Left lung (tissue), 10 donors: ENCODE measurements around the gene HOXA11. TPM values are rescaled to one million over a fixed set of nuclear protein-coding genes. Genes with fewer than 3 reads are reported as not detected.
A peak's percentile ranks its signal among the peaks of the same experiment; 100 is the strongest.

ENCODE experiments used
- ATAC-seq: fragments of 200-7000 bp; cut with Tn5 transposase; one replicate; pipeline ENCODE4 v1.9.1; 2020; ENCODE audit warnings: moderate library complexity
- DNase-seq, 4 donors: peaks; one replicate each; pipeline ENCODE4 v3.0.0-alpha.2; 2013 to 2020
- H3K27ac ChIP-seq, 2 donors: fragments of 200-600 bp; sonication (generic) in 1 of 2; one replicate each; pipeline versions ENCODE4 v1.5.0 to v1.8.0; 2020 to 2021
- H3K27me3 ChIP-seq, 2 donors: fragments of 200-600 bp; sonication (generic) in 1 of 2; one replicate each; pipeline versions ENCODE4 v1.5.0 to v1.8.0; 2020 to 2021
- H3K36me3 ChIP-seq, 2 donors: fragments of 200-600 bp; sonication (generic) in 1 of 2; one replicate each; pipeline versions ENCODE4 v1.5.0 to v1.8.0; 2020 to 2021
- H3K4me1 ChIP-seq, 2 donors: fragments of 200-600 bp; one replicate each; pipeline ENCODE4 v1.8.0; 2021
- H3K4me3 ChIP-seq, 2 donors: fragments of 200-600 bp; sonication (generic) in 1 of 2; one replicate each; pipeline versions ENCODE4 v1.5.0 to v1.8.0; 2020 to 2021; ENCODE audit warnings: mild to moderate bottlenecking in 1 of 2
- H3K9me3 ChIP-seq, 2 donors: fragments of 200-600 bp; sonication (generic) in 1 of 2; one replicate each; pipeline versions ENCODE4 v1.5.0 to v1.8.0; 2020 to 2021
- CTCF ChIP-seq, 2 donors: fragments of 200-600 bp; sonication (generic) in 1 of 2; IDR thresholded peaks; one replicate each; pipeline versions ENCODE4 v1.5.0 to v1.8.0; 2021; ENCODE audit warnings: antibody characterized with exemption in 2 of 2
- intact Hi-C, 2 donors: fragments of 100-400 bp; cut with DNase I; formaldehyde crosslinking; loops; one replicate each; pipeline versions ENCODE4 v1.11.2 to v1.14.2; 2022
- polyA plus RNA-seq, 6 donors: library from polyadenylated mRNA; unstranded; fragments of 120-200 nt; gene quantifications; one replicate each; pipeline ENCODE4 v1.2.1, GENCODE V29; 2013; ENCODE audit not compliant: insufficient read length in 6 of 6
- total RNA-seq, 2 donors: library from RNA; stranded (reverse); fragmentation: NEBNext Ultra II Directional; extraction: Animal tissue kit (Norgen Biotek cat#: 25700); gene quantifications; one replicate each; pipeline ENCODE4 v1.2.1, GENCODE V29; 2021
- donor health status: DM: no; HTN: yes; CAD: no.
- donor health status: DM: no; HTN: no; CAD: no.

HOXA11 gene
- total and polyA plus RNA-seq, 8 donors: 0.10 to 0.23 (median 0.13) TPM; not detected in 4

GRCh38 chr7:27166531-27167505, 18.2 kb downstream of the HOXA11 start:
- H3K4me1 ChIP-seq: peaks cover 4 to 67% of the 10 kb centered on the region in 2 donors
- no peaks in the 10 kb centered on the region for H3K36me3 ChIP-seq
- no peaks in the 10 kb centered on the region for H3K9me3 ChIP-seq
- intact Hi-C loops: loop anchor here in 1 of 2 donors (10.0 kb wide), 1 partner anchor 1282 kb away; no protein-coding TSS in a partner anchor
- no peak overlapping the region for H3K27ac ChIP-seq
- DNase-seq (peak in 2 of 4 donors; percentile 31 to 78), ATAC-seq (no peak)
- peak overlapping the region in 1 of 2 donors; percentile 46 for H3K4me3 ChIP-seq
- no peak for TF ChIP-seq CTCF (IDR thresholded peaks at IDR 0.05)
- H3K27me3 ChIP-seq: peaks cover 89 to 100% of the 10 kb centered on the region in 2 donors

- H3K27me3 ChIP-seq: peaks cover 83 to 100% of the 10 kb centered on the region in 2 donors
- no peak overlapping the region for H3K27ac ChIP-seq
- no peak for ATAC-seq
Observed at GRCh38 chr7:27165996-27166530, 19.0 kb downstream of the HOXA11 start.

GRCh38 chr7:27165089-27165995, 19.7 kb downstream of the HOXA11 start, which contains the start of gene HOXA9:
HOXA9 (minus strand) TSS chr7:27165537; CDS start chr7:27165457, 80 bp downstream.
- H3K27ac ChIP-seq: peak within 1 kb of the TSS in 1 of 2 donors; percentile 61
- H3K9me3 ChIP-seq: no peaks in the 10 kb centered on the region
- peak; percentile 23 for ATAC-seq
- TF ChIP-seq CTCF (IDR thresholded peaks at IDR 0.05): no peak
- peaks cover 7 to 78% of the 10 kb centered on the region in 2 donors for H3K4me1 ChIP-seq
- peak within 1 kb of the TSS; percentile 5 to 46 for H3K4me3 ChIP-seq
- DNase-seq: peak in 2 of 4 donors; percentile 75 to 88
- H3K27me3 ChIP-seq: peaks cover 78 to 100% of the 10 kb centered on the region in 2 donors
- H3K36me3 ChIP-seq: no peaks in the 10 kb centered on the region
- intact Hi-C loops: loop anchor here in 1 of 2 donors (10.0 kb wide), 1 partner anchor 1281 kb away; no protein-coding TSS in a partner anchor

More at GRCh38 chr7:27165996-27166530, 19.0 kb downstream of the HOXA11 start:
- no peaks in the 10 kb centered on the region for H3K36me3 ChIP-seq
- peaks cover 4 to 72% of the 10 kb centered on the region in 2 donors for H3K4me1 ChIP-seq
- no peaks in the 10 kb centered on the region for H3K9me3 ChIP-seq
- peak in 2 of 4 donors; percentile 31 to 76 for DNase-seq
- TF ChIP-seq CTCF (IDR thresholded peaks at IDR 0.05): no peak
- H3K4me3 ChIP-seq: peak overlapping the region in 1 of 2 donors; percentile 46
- intact Hi-C loops: loop anchor here in 1 of 2 donors (10.0 kb wide), 1 partner anchor 1281 kb away; no protein-coding TSS in a partner anchor

GRCh38 chr7:27164367-27165088, 20.5 kb downstream of the HOXA11 start:
- ATAC-seq (no peak), DNase-seq (peak in 2 of 4 donors; percentile 36 to 82)
- no peaks in the 10 kb centered on the region for H3K36me3 ChIP-seq
- TF ChIP-seq CTCF (IDR thresholded peaks at IDR 0.05): no peak
- H3K4me3 ChIP-seq: peak overlapping the region; percentile 5 to 46
- peaks cover 78 to 100% of the 10 kb centered on the region in 2 donors for H3K27me3 ChIP-seq
- H3K4me1 ChIP-seq: peaks cover 9 to 75% of the 10 kb centered on the region in 2 donors
- no peaks in the 10 kb centered on the region for H3K9me3 ChIP-seq
- peak overlapping the region in 1 of 2 donors; percentile 61 for H3K27ac ChIP-seq
- intact Hi-C loops: loop anchor here in 1 of 2 donors (5.0 to 10.0 kb wide), 2 partner anchors 792 to 1280 kb away; no protein-coding TSS in a partner anchor
